Loucy (cell line): ENCODE data around the gene CYP2W1.

Experiments used
- H2AFZ ChIP-seq: fragments of 200-600 bp; sonication (generic); 2 replicates; pipeline ENCODE4 v1.6.0; 2016; ENCODE audit warnings: antibody characterized with exemption, mild to moderate bottlenecking, low read length, moderate library complexity
- H3F3A ChIP-seq: fragments of 200-600 bp; 2 replicates; pipeline ENCODE4 v1.6.0; 2016; ENCODE audit warnings: antibody characterized with exemption, low read depth, mild to moderate bottlenecking
- H3K27me3 ChIP-seq: fragments of 200-600 bp; sonication (generic); 2 replicates; pipeline ENCODE4 v1.6.1; 2014; ENCODE audit warnings: low read length, mild to moderate bottlenecking; ENCODE audit not compliant: insufficient read depth, poor library complexity, severe bottlenecking
- H3K36me3 ChIP-seq: fragments of 200-600 bp; sonication (generic); 2 replicates; pipeline ENCODE4 v1.6.1; 2016; ENCODE audit warnings: low read length; ENCODE audit not compliant: insufficient read depth
- H3K4me1 ChIP-seq: fragments of 200-600 bp; sonication (generic); 2 replicates; pipeline ENCODE4 v1.5.1; 2014; ENCODE audit warnings: low read length, mild to moderate bottlenecking; ENCODE audit not compliant: insufficient read depth, poor library complexity, severe bottlenecking
- H3K4me2 ChIP-seq: fragments of 200-600 bp; sonication (generic); 2 replicates; pipeline ENCODE4 v1.6.0; 2014; ENCODE audit warnings: antibody characterized with exemption, low read length, low read depth, mild to moderate bottlenecking; ENCODE audit not compliant: poor library complexity, severe bottlenecking
- H3K4me3 ChIP-seq: fragments of 200-600 bp; sonication (generic); 2 replicates; pipeline ENCODE4 v1.5.1; 2014; ENCODE audit warnings: low read length, mild to moderate bottlenecking, mixed read lengths; ENCODE audit not compliant: poor library complexity, severe bottlenecking
- H3K79me2 ChIP-seq: fragments of 200-600 bp; sonication (generic); 2 replicates; pipeline ENCODE4 v1.6.1; 2014; ENCODE audit warnings: low read length; ENCODE audit not compliant: insufficient read depth
- H3K9ac ChIP-seq: fragments of 200-600 bp; sonication (generic); 2 replicates; pipeline ENCODE4 v1.6.0; 2014; ENCODE audit warnings: mild to moderate bottlenecking, low read depth, low read length, moderate library complexity; ENCODE audit not compliant: poor library complexity, severe bottlenecking
- H3K9me2 ChIP-seq: fragments of 200-600 bp; sonication (generic); replicated peaks from 2 replicates; pipeline ENCODE4 v1.6.1; 2016; ENCODE audit warnings: low read depth, low read length, mixed read lengths
- H3K9me3 ChIP-seq: fragments of 200-600 bp; sonication (generic); 2 replicates; pipeline ENCODE4 v1.6.1; 2014; ENCODE audit warnings: mild to moderate bottlenecking, antibody characterized with exemption, low read length, low read depth; ENCODE audit not compliant: insufficient read depth
- H4K20me1 ChIP-seq: fragments of 200-600 bp; sonication (generic); 2 replicates; pipeline ENCODE4 v1.6.0; 2014; ENCODE audit warnings: antibody characterized with exemption, low read length, mild to moderate bottlenecking; ENCODE audit not compliant: insufficient read depth, poor library complexity, severe bottlenecking
- CTCF ChIP-seq: fragments of 200-600 bp; sonication (generic); conservative IDR thresholded peaks from 2 replicates; pipeline ENCODE4 v1.5.1; 2014; ENCODE audit warnings: mild to moderate bottlenecking, antibody characterized with exemption, low read length
- EZH2phosphoT487 ChIP-seq: fragments of 200-600 bp; IDR thresholded peaks from 2 replicates; pipeline ENCODE4 v1.6.1; 2018; ENCODE audit warnings: antibody characterized with exemption, mild to moderate bottlenecking, moderate library complexity, borderline replicate concordance

The CYP2W1 gene

GRCh38 chr7:985127-985416 lies 2.1 kb downstream of the CYP2W1 start:
- H3K36me3 ChIP-seq, result no peaks in the 10 kb centered on the region
- H3K4me1 ChIP-seq, result peaks cover 39% of the 10 kb centered on the region
- no peaks in the 10 kb centered on the region for H3K9me3 ChIP-seq
- no peaks in the 10 kb centered on the region for H3K79me2 ChIP-seq
- H3K4me2 ChIP-seq, result no peak overlapping the region
- peaks cover 4% of the 10 kb centered on the region; the same call in 1 of the 2 replicates for H3F3A ChIP-seq
- TF ChIP-seq CTCF (no peak), EZH2phosphoT487 (no peak)
- no peaks in the 10 kb centered on the region for H4K20me1 ChIP-seq
- no peaks in the 10 kb centered on the region for H3K27me3 ChIP-seq
- H3K4me3 ChIP-seq, result no peak overlapping the region
- H2AFZ ChIP-seq, result no peak overlapping the region
- H3K9ac ChIP-seq, result no peak overlapping the region
- no peaks in the 10 kb centered on the region for H3K9me2 ChIP-seq

- H2AFZ ChIP-seq, result no peak overlapping the region
- TF ChIP-seq CTCF, result no peak
- TF ChIP-seq EZH2phosphoT487, result no peak
- no peaks in the 10 kb centered on the region for H3K36me3 ChIP-seq
- H4K20me1 ChIP-seq, result no peaks in the 10 kb centered on the region
- H3K4me2 ChIP-seq, result no peak overlapping the region
- no peaks in the 10 kb centered on the region for H3K9me3 ChIP-seq
- H3K4me1 ChIP-seq, result peaks cover 35% of the 10 kb centered on the region
- H3K9ac ChIP-seq, result no peak overlapping the region
- no peak overlapping the region for H3K4me3 ChIP-seq
- no peaks in the 10 kb centered on the region for H3K79me2 ChIP-seq
- no peaks in the 10 kb centered on the region for H3K9me2 ChIP-seq
- H3F3A ChIP-seq, result peaks cover 4% of the 10 kb centered on the region; the same call in 1 of the 2 replicates
- H3K27me3 ChIP-seq, result no peaks in the 10 kb centered on the region
Measured at GRCh38 chr7:985915-986741, 3.1 kb downstream of the CYP2W1 start.

GRCh38 chr7:986766-987751 lies 4.1 kb downstream of the CYP2W1 start:
- Histone ChIP-seq H3K79me2 (no peaks in the 10 kb centered on the region), H3K9ac (no peak overlapping the region), H4K20me1 (no peaks in the 10 kb centered on the region), H3K36me3 (no peaks in the 10 kb centered on the region), H3K4me1 (peaks cover 26% of the 10 kb centered on the region), H3K9me2 (no peaks in the 10 kb centered on the region), H3K9me3 (no peaks in the 10 kb centered on the region), H3F3A (no peaks in the 10 kb centered on the region), H3K4me3 (no peak overlapping the region), H3K4me2 (no peak overlapping the region), H3K27me3 (no peaks in the 10 kb centered on the region), H2AFZ (no peak overlapping the region)
- TF ChIP-seq CTCF, result no peak
- TF ChIP-seq EZH2phosphoT487, result no peak
